Keratinocyte (primary cell): ENCODE measurements around the gene IPO11.

Experiments used
- CTCF ChIP-seq, 3 experiments: IDR thresholded peaks in 1 of 3; conservative IDR thresholded peaks in 1 of 3; optimal IDR thresholded peaks in 1 of 3; 2 replicates in 2 of 3; 3 replicates in 1 of 3; pipeline versions ENCODE3 to v1.5.1; 2011; ENCODE audit warnings: low read length in 3 of 3, mild to moderate bottlenecking in 3 of 3, moderate library complexity in 2 of 3, control low read depth in 1 of 3, inconsistent platforms in 1 of 3; ENCODE audit not compliant: insufficient read depth in 2 of 3; ENCODE audit errors: extremely low read depth in 1 of 3
- EZH2 ChIP-seq: IDR thresholded peaks from one replicate; pipeline ENCODE4 v1.6.1; 2012; ENCODE audit warnings: inconsistent platforms, mild to moderate bottlenecking, low read length, moderate library complexity

DNA sequence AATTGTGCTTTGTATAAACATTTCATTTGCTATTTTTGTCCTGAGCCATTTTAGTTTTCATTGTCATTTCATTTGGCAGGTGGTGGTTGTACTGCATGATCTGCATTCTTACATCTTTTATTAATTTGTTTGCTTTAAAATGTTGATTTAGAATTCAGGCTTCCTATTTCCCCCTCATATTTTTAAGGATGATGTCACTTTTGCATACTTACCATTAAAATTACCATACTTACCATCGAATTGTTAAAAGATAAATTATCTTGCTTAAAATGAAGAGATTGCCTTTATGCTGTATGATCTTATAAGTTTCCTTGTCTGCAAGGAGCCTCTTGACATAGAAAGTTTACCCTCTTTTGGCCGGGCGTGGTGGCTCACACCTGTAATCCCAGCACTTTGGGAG, 40.0 kb upstream of the IPO11 start:
- no peak for TF ChIP-seq CTCF (optimal IDR thresholded peaks at IDR 0.05 in 1 of 3, IDR thresholded peaks at IDR 0.05 in 1 of 3, conservative IDR thresholded peaks at IDR 0.05 in 1 of 3; ENCODE audit: extremely low read depth in 1 of 3, insufficient read depth in 2 of 3, low read length in 3 of 3)
- no peak for TF ChIP-seq EZH2
